ENCODE data around the gene RALGAPB. TPM values are rescaled to one million over a fixed set of nuclear protein-coding genes. Genes with fewer than 3 reads are reported as not detected.

RALGAPB gene
- total RNA-seq, 1 experiment from 2014 or later = 30.4 TPM

GRCh38 chr20:38514185-38514584, 41.5 kb downstream of the RALGAPB start:
- H3K9me3 ChIP-seq (ENCODE audit: low read length) = no peaks in the 10 kb centered on the region
- 0 out of 2 replicates have a peak, but pooled peaks cover 4% of the 10 kb centered on the region for H3K4me1 ChIP-seq (ENCODE audit: insufficient read depth, low read length)
- TF ChIP-seq, protein P1, sequence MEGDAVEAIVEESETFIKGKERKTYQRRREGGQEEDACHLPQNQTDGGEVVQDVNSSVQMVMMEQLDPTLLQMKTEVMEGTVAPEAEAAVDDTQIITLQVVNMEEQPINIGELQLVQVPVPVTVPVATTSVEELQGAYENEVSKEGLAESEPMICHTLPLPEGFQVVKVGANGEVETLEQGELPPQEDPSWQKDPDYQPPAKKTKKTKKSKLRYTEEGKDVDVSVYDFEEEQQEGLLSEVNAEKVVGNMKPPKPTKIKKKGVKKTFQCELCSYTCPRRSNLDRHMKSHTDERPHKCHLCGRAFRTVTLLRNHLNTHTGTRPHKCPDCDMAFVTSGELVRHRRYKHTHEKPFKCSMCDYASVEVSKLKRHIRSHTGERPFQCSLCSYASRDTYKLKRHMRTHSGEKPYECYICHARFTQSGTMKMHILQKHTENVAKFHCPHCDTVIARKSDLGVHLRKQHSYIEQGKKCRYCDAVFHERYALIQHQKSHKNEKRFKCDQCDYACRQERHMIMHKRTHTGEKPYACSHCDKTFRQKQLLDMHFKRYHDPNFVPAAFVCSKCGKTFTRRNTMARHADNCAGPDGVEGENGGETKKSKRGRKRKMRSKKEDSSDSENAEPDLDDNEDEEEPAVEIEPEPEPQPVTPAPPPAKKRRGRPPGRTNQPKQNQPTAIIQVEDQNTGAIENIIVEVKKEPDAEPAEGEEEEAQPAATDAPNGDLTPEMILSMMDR (conservative IDR thresholded peaks at IDR 0.05; ENCODE audit: low read depth, low read length) = no peak
- no peak for TF ChIP-seq EZH2 (IDR thresholded peaks at IDR 0.05; ENCODE audit: low read length, unreplicated experiment)
- no peak for TF ChIP-seq EZH2phosphoT487 (IDR thresholded peaks at IDR 0.05; ENCODE audit: borderline replicate concordance, low read length)
- DNase-seq (no peak), ATAC-seq (no peak)
- no peak overlapping the region for H3K27ac ChIP-seq (ENCODE audit: low read length)
- H3F3A ChIP-seq (ENCODE audit: low read length, unreplicated experiment) = no peaks in the 10 kb centered on the region
- no peaks in the 10 kb centered on the region for H4K20me1 ChIP-seq (ENCODE audit: low read length)
- ChIA-PET POLR2A (ENCODE audit: unreplicated experiment) (no interaction called here), CTCF (no interaction called here)
- peaks cover 7% of the 10 kb centered on the region; the same call in 1 of the 2 replicates for H3K79me2 ChIP-seq (ENCODE audit: low read length)
- H3K4me3 ChIP-seq (ENCODE audit: low read length) = no peak overlapping the region
- no peak overlapping the region for H3K9ac ChIP-seq (ENCODE audit: low read length)
- intact Hi-C loops (cut with micrococcal nuclease) = no loop called here
- no peak overlapping the region for H3K4me2 ChIP-seq (ENCODE audit: low read length)
- BruUV-seq (replicated peaks) = no TSS peak
- H3K36me3 ChIP-seq (ENCODE audit: low read depth, low read length) = peaks cover 42% of the 10 kb centered on the region
- H3K9me2 ChIP-seq (replicated peaks; ENCODE audit: low read length) = no peaks in the 10 kb centered on the region
- H2AFZ ChIP-seq (ENCODE audit: low read length) = no peak overlapping the region
- H3K27me3 ChIP-seq (ENCODE audit: low read length) = no peaks in the 10 kb centered on the region

DNA sequence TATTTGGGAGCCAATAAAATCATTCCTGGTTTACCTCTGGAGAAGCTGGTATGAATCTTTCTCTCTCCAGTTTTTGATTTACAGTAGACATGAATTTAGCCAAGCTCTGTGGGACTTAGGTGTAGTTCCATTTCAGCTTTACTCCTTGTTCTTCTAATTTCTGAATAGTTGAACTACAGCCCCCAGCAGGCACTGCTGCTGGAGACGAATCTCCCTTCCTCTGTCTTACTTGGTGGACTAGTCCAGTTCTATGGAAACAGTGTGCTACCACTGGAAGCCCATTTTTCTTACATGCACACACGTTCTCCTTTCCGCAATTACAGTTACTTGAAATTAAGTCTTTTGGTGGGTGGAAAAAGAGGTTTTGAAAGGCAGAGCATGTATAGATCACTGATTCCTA, 42.3 kb downstream of the RALGAPB start:
- CTCF ChIA-PET = no interaction called here
- ATAC-seq = no peak
- H3K36me3 ChIP-seq (ENCODE audit: low read depth, low read length) = peaks cover 42% of the 10 kb centered on the region

GRCh38 chr20:38515631-38516030, 43.0 kb downstream of the RALGAPB start:
- intact Hi-C loops (cut with micrococcal nuclease) = no loop called here
- DNase-seq (no peak), ATAC-seq (no peak)
- no peak overlapping the region for H3K4me2 ChIP-seq (ENCODE audit: low read length)
- no peaks in the 10 kb centered on the region for H3K9me2 ChIP-seq (replicated peaks; ENCODE audit: low read length)
- no peaks in the 10 kb centered on the region for H4K20me1 ChIP-seq (ENCODE audit: low read length)
- no peak overlapping the region for H3K9ac ChIP-seq (ENCODE audit: low read length)
- TF ChIP-seq EZH2phosphoT487 (IDR thresholded peaks at IDR 0.05; ENCODE audit: borderline replicate concordance, low read length) (no peak), EZH2 (IDR thresholded peaks at IDR 0.05; ENCODE audit: low read length, unreplicated experiment) (no peak)
- TF ChIP-seq, protein P1 (conservative IDR thresholded peaks at IDR 0.05; ENCODE audit: low read depth, low read length) = no peak
- H3K27me3 ChIP-seq (ENCODE audit: low read length) = no peaks in the 10 kb centered on the region
- ChIA-PET POLR2A (ENCODE audit: unreplicated experiment) (no interaction called here), CTCF (no interaction called here)
- H3K4me1 ChIP-seq (ENCODE audit: insufficient read depth, low read length) = 0 out of 2 replicates have a peak, but pooled peaks cover 4% of the 10 kb centered on the region
- no peaks in the 10 kb centered on the region for H3F3A ChIP-seq (ENCODE audit: low read length, unreplicated experiment)
- peaks cover 7% of the 10 kb centered on the region; the same call in 1 of the 2 replicates for H3K79me2 ChIP-seq (ENCODE audit: low read length)
- H2AFZ ChIP-seq (ENCODE audit: low read length) = no peak overlapping the region
- H3K9me3 ChIP-seq (ENCODE audit: low read length) = no peaks in the 10 kb centered on the region
- H3K36me3 ChIP-seq (ENCODE audit: low read depth, low read length) = peaks cover 37% of the 10 kb centered on the region
- BruUV-seq (replicated peaks) = no TSS peak
- H3K4me3 ChIP-seq (ENCODE audit: low read length) = no peak overlapping the region
- H3K27ac ChIP-seq (ENCODE audit: low read length) = no peak overlapping the region

More for the DNA sequence above, 42.3 kb downstream of the RALGAPB start:
- Histone ChIP-seq H2AFZ (ENCODE audit: low read length) (no peak overlapping the region), H3K27me3 (ENCODE audit: low read length) (no peaks in the 10 kb centered on the region), H3K4me1 (ENCODE audit: insufficient read depth, low read length) (0 out of 2 replicates have a peak, but pooled peaks cover 4% of the 10 kb centered on the region), H3K79me2 (ENCODE audit: low read length) (peaks cover 7% of the 10 kb centered on the region; the same call in 1 of the 2 replicates), H3K9me2 (replicated peaks; ENCODE audit: low read length) (no peaks in the 10 kb centered on the region), H4K20me1 (ENCODE audit: low read length) (no peaks in the 10 kb centered on the region), H3K9me3 (ENCODE audit: low read length) (no peaks in the 10 kb centered on the region), H3K27ac (ENCODE audit: low read length) (no peak overlapping the region), H3K9ac (ENCODE audit: low read length) (no peak overlapping the region), H3K4me2 (ENCODE audit: low read length) (no peak overlapping the region), H3K4me3 (ENCODE audit: low read length) (no peak overlapping the region), H3F3A (ENCODE audit: low read length, unreplicated experiment) (no peaks in the 10 kb centered on the region)
- TF ChIP-seq EZH2 (IDR thresholded peaks at IDR 0.05; ENCODE audit: low read length, unreplicated experiment) (no peak), EZH2phosphoT487 (IDR thresholded peaks at IDR 0.05; ENCODE audit: borderline replicate concordance, low read length) (no peak)
- TF ChIP-seq, protein P1 (conservative IDR thresholded peaks at IDR 0.05; ENCODE audit: low read depth, low read length) = no peak
- POLR2A ChIA-PET (ENCODE audit: unreplicated experiment) = no interaction called here
- no peak for DNase-seq
- no TSS peak for BruUV-seq (replicated peaks)
- intact Hi-C loops (cut with micrococcal nuclease) = no loop called here
